Nephron progenitor cell (in vitro differentiated cells): ENCODE data around the gene GPSM1.
A peak's percentile ranks its signal among the peaks of the same experiment; 100 is the strongest.

Experiments used
- DNase-seq: peaks from one replicate; pipeline ENCODE4 v3.0.0; 2021
- H3K27ac Mint-ChIP-seq: 2 replicates; pipeline ENCODE4 v1.8.0; 2021; ENCODE audit warnings: mild to moderate bottlenecking, moderate library complexity, mixed read lengths
- H3K27me3 Mint-ChIP-seq: 2 replicates; pipeline ENCODE4 v1.8.0; 2021; ENCODE audit warnings: mild to moderate bottlenecking, low read depth, mixed read lengths; ENCODE audit not compliant: poor library complexity
- H3K36me3 Mint-ChIP-seq: 2 replicates; pipeline ENCODE4 v1.8.0; 2021; ENCODE audit warnings: low read depth, mixed read lengths
- H3K4me1 Mint-ChIP-seq: 2 replicates; pipeline ENCODE4 v1.8.0; 2021; ENCODE audit warnings: mixed read lengths
- H3K4me3 Mint-ChIP-seq: 2 replicates; pipeline ENCODE4 v1.8.0; 2021; ENCODE audit warnings: mild to moderate bottlenecking, moderate library complexity, mixed read lengths
- H3K9me3 Mint-ChIP-seq: 2 replicates; pipeline ENCODE4 v1.8.0; 2021; ENCODE audit warnings: mild to moderate bottlenecking, moderate library complexity, mixed read lengths
- CTCF ChIP-seq: fragments of 200-600 bp; sonication (generic); IDR thresholded peaks from 2 replicates; pipeline ENCODE4 v1.5.0; 2021; ENCODE audit warnings: antibody characterized with exemption

The GPSM1 gene

GRCh38 chr9:136329636-136330405 is 2.5 kb downstream of the GPSM1 start:
- peaks cover 40% of the 10 kb centered on the region for H3K4me1 Mint-ChIP-seq

GRCh38 chr9:136330406-136330990 is 3.2 kb downstream of the GPSM1 start:
- no peaks in the 10 kb centered on the region for H3K9me3 Mint-ChIP-seq
- peaks cover 3% of the 10 kb centered on the region for H3K27me3 Mint-ChIP-seq
- no peak for TF ChIP-seq CTCF
- H3K4me1 Mint-ChIP-seq: peaks cover 33% of the 10 kb centered on the region
- no peak for DNase-seq
- H3K27ac Mint-ChIP-seq: peak overlapping the region; percentile 39
- no peaks in the 10 kb centered on the region for H3K36me3 Mint-ChIP-seq
- H3K4me3 Mint-ChIP-seq: peak overlapping the region; percentile 36

More at GRCh38 chr9:136329636-136330405, 2.5 kb downstream of the GPSM1 start:
- H3K4me3 Mint-ChIP-seq: peak overlapping the region; percentile 86
- peaks cover 4% of the 10 kb centered on the region for H3K27me3 Mint-ChIP-seq
- no peak for DNase-seq
- TF ChIP-seq CTCF: no peak
- H3K27ac Mint-ChIP-seq: no peak overlapping the region
- no peaks in the 10 kb centered on the region for H3K36me3 Mint-ChIP-seq
- H3K9me3 Mint-ChIP-seq: no peaks in the 10 kb centered on the region

- DNase-seq: no peak
- TF ChIP-seq CTCF: no peak
- Mint-ChIP-seq H3K27ac (no peak overlapping the region), H3K4me3 (no peak overlapping the region), H3K4me1 (peaks cover 28% of the 10 kb centered on the region), H3K36me3 (no peaks in the 10 kb centered on the region), H3K27me3 (no peaks in the 10 kb centered on the region), H3K9me3 (no peaks in the 10 kb centered on the region)
These were observed 3.7 kb downstream of the GPSM1 start for GRCh38 chr9:136331030-136331429.

GRCh38 chr9:136331556-136332481 is 4.5 kb downstream of the GPSM1 start:
- no peak for TF ChIP-seq CTCF
- Mint-ChIP-seq H3K4me3 (no peak overlapping the region), H3K4me1 (peaks cover 20% of the 10 kb centered on the region), H3K27ac (no peak overlapping the region), H3K36me3 (no peaks in the 10 kb centered on the region), H3K9me3 (no peaks in the 10 kb centered on the region), H3K27me3 (no peaks in the 10 kb centered on the region)
- DNase-seq: no peak

GRCh38 chr9:136332482-136332983 is 5.2 kb downstream of the GPSM1 start:
- Mint-ChIP-seq H3K9me3 (no peaks in the 10 kb centered on the region), H3K4me3 (no peak overlapping the region), H3K4me1 (peaks cover 19% of the 10 kb centered on the region), H3K36me3 (no peaks in the 10 kb centered on the region), H3K27ac (no peak overlapping the region), H3K27me3 (no peaks in the 10 kb centered on the region)
- no peak for TF ChIP-seq CTCF
- DNase-seq: no peak
